ENCODE measurements around the gene KLHL29. TPM values are rescaled to one million over a fixed set of nuclear protein-coding genes. Genes with fewer than 3 reads are reported as not detected.

The KLHL29 gene
- total RNA-seq, 3 donors from 2014 or later, result 2.6 to 13.0 (median 5.5) TPM

DNA sequence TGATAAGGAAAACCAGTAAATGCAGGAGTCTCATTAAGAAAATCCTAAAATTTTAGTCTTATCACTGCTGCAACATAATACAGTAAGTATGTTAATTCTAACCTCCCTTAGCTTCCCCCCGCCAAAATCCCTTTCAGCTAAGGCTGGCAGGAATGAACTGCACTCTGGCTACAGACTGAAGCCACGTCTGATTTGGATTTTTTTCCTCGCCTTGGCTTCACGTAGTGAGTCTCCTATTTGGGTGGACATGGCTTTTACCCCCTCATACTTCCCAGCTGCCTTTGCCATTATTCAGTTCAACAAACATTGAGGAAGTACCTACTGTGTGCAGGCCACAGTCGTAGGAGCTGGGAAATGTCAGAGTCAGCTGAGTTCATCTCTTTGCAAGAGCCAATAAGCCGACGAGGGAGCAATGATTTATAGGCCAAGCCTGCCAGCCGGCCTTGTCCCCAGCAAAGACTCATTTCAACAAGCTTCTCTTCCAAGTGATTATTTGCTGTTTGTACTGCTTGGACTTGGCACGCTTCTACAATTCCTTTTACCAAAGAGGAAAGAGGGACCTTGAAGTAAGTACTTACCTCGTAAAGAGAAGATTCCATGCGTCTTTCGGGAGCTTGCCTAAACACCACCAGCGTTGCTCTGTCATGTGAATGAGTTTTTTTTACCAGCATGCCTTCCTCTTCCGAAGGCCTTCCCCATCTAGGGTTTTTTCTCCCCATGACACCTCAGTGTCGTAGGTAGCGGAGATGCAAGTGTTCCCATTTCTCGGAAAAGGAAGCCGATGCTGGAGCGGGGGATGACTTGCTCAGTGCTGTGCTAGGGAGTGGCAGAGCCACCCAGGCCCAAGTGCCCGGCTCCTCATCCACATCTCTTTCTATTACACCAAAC lies 138.6 kb downstream of the KLHL29 start:
- H3K4me1 ChIP-seq (ENCODE audit: low read depth), result no peaks in the 10 kb centered on the region
- H3K9me3 ChIP-seq, result no peaks in the 10 kb centered on the region
- intact Hi-C loops (cut with DNase I, micrococcal nuclease), result no loop called here
- H3K36me3 ChIP-seq (ENCODE audit: low read depth), result no peaks in the 10 kb centered on the region
- ATAC-seq (no peak), DNase-seq (peak in 1 of 3 donors; percentile 11)
- no peak overlapping the region for H3K4me3 ChIP-seq
- TF ChIP-seq, protein P1, sequence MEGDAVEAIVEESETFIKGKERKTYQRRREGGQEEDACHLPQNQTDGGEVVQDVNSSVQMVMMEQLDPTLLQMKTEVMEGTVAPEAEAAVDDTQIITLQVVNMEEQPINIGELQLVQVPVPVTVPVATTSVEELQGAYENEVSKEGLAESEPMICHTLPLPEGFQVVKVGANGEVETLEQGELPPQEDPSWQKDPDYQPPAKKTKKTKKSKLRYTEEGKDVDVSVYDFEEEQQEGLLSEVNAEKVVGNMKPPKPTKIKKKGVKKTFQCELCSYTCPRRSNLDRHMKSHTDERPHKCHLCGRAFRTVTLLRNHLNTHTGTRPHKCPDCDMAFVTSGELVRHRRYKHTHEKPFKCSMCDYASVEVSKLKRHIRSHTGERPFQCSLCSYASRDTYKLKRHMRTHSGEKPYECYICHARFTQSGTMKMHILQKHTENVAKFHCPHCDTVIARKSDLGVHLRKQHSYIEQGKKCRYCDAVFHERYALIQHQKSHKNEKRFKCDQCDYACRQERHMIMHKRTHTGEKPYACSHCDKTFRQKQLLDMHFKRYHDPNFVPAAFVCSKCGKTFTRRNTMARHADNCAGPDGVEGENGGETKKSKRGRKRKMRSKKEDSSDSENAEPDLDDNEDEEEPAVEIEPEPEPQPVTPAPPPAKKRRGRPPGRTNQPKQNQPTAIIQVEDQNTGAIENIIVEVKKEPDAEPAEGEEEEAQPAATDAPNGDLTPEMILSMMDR (IDR thresholded peaks at IDR 0.05), result no peak

DNA sequence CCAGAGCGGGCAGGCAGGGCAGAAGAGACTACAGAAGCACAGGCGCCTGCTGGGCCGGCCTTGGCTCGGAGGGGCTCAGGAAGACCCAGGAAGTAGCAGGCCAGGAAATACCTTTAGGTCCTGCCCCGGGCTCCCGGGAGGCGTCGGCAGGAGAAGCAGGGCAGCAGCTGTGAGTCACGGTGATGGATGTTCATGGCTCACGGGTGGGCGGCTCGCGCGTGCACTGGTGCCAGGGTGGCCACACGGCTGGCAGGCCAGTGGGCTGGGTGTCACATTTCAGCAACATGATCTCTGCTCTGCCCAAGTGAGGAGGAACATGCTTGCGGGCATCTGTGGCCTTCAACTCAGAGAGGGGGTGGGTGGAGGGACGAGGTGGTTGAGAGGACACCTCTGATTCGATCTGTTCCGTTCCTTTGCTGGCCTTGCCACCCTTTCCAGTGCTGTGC lies 139.3 kb downstream of the KLHL29 start:
- DNase-seq (no peak), ATAC-seq (peak; percentile 12)
- no peaks in the 10 kb centered on the region for H3K9me3 ChIP-seq
- H3K4me3 ChIP-seq, result no peak overlapping the region
- H3K4me1 ChIP-seq (ENCODE audit: low read depth), result no peaks in the 10 kb centered on the region
- intact Hi-C loops (cut with DNase I, micrococcal nuclease), result no loop called here
- H3K36me3 ChIP-seq (ENCODE audit: low read depth), result no peaks in the 10 kb centered on the region
- TF ChIP-seq, protein P1 (IDR thresholded peaks at IDR 0.05), result no peak

DNA sequence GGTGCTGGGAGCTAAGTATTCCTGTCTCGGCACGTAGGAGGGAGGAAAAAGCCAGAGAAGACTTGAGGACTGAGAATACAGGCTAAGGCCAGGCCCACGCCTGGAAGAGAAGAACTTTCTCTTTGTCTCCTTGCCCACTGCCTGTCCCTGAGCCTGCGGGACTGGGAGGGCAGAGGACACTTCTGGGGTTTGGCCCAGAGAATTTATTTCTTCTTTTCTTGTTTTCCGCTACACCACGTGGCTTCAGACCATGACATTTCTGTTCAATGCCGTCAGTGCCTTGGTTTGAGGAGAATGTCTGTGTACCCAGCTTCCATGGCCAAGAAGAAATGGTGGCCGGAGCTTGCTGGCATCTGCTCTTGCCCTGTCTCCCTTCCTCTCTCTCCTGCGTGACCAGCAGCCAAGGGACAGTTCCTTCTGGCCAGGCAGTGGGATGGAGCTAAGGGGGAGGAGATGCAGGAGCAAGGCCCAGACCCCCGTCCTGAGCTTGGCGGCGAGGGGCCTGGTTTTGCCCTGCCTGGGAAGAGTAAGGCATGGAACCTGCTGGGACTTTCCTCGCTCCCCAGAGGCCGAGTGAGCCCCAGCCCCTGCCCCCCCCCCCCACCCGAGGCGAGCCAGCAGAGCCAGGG lies 140.3 kb downstream of the KLHL29 start:
- intact Hi-C loops (cut with DNase I, micrococcal nuclease), result no loop called here
- Histone ChIP-seq H3K9me3 (no peaks in the 10 kb centered on the region), H3K4me1 (ENCODE audit: low read depth) (no peaks in the 10 kb centered on the region), H3K36me3 (ENCODE audit: low read depth) (no peaks in the 10 kb centered on the region), H3K4me3 (no peak overlapping the region)
- TF ChIP-seq, protein P1 (IDR thresholded peaks at IDR 0.05), result no peak
- ATAC-seq (no peak), DNase-seq (no peak)

DNA sequence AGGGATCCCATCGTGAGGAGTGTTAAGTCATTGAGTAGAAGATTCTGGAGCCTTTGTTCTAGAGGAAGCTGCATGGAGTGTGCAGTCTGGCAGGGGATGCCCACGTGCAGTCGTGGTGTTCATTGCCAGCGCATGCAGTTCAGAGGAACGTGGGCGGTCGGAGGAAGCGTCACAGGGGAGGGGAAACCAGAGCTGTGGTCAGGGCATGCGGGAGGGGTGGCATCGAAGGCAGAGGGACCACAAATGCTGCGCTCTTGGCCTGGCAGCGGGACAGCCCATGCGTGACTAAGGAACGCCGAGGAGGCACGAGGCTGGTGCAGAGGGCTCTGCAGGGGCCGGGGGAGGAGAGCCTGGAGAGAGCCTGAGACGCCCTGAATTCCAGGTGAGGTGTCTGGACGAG lies 141.1 kb downstream of the KLHL29 start:
- Histone ChIP-seq H3K9me3 (no peaks in the 10 kb centered on the region), H3K36me3 (ENCODE audit: low read depth) (no peaks in the 10 kb centered on the region), H3K4me3 (no peak overlapping the region), H3K4me1 (ENCODE audit: low read depth) (no peaks in the 10 kb centered on the region)
- intact Hi-C loops (cut with DNase I, micrococcal nuclease), result no loop called here
- ATAC-seq (no peak), DNase-seq (no peak)
- TF ChIP-seq, protein P1 (IDR thresholded peaks at IDR 0.05), result no peak

DNA sequence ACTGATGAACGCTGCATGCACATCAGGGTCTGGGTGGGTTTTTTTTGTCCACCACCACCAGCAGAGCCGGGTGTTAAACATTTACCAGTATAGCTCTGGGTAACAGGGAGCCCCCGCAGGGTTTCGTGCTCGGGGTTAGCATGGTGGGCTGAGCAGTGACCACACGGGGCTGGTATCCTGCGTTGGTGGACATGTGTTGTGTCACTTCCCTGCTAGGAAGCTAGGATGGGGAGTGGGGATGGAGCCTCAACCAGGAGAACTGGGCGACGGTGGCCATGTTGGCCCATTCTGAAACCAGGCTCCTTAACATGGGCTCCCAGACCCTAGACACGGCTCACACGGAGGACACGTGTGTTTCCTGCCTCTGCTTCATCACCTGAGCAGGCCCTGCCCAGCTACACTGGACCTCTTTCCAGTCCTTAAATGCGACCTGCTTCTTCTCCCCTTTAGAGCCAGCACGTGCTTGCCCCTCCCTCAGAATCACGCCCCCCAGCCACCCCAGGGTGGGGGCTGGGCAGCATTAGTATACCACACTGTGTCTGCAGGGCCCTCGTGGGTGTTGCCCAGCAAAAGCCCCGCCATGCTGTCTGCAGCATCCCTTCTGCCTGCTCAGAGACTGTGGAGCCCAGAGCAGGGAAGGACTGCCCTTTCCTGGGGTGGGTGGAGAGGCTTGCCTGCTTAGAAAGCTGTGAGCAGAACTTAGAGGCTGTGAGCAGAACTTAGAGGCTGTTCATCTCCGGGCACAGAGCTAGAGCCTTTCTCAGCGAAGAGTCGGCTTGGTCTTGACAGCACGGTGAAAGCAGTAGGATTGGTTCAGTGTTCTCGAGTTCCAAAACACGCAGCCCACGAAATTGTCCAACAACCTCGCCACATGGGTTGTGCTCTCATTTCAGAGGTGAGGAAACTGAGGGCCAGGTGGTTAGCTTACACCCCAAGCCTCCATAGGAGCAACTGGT lies 142.1 kb downstream of the KLHL29 start:
- H3K9me3 ChIP-seq, result no peaks in the 10 kb centered on the region
- no peaks in the 10 kb centered on the region for H3K4me1 ChIP-seq (ENCODE audit: low read depth)
- no peak for ATAC-seq
- no peaks in the 10 kb centered on the region for H3K36me3 ChIP-seq (ENCODE audit: low read depth)
- no peak for DNase-seq
- TF ChIP-seq, protein P1 (IDR thresholded peaks at IDR 0.05), result no peak
- intact Hi-C loops (cut with DNase I, micrococcal nuclease), result no loop called here
- H3K4me3 ChIP-seq, result no peak overlapping the region
